ENCODE data around the gene KCNK3.
"Not testable (repeated sequence)": the region's sequence is repeated elsewhere in the genome, so short reads cannot be mapped to it uniquely, and the experiment has no call there.

The KCNK3 gene

DNA sequence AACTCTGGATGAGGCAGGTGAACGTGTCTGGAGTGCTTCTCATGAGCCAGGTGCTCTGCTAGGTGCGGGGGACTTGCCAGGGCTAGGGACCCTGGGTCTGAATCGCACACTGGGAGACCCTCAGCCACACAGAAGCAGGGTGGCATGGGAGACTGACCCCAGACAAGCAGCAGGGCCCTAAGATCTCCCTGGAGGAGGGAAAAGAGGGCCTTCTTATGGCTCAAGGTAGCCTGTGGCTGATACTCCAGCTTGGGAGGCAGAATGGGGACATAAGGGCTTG is 38.5 kb upstream of the KCNK3 start:
- CTCF ChIA-PET: no interaction called here

DNA sequence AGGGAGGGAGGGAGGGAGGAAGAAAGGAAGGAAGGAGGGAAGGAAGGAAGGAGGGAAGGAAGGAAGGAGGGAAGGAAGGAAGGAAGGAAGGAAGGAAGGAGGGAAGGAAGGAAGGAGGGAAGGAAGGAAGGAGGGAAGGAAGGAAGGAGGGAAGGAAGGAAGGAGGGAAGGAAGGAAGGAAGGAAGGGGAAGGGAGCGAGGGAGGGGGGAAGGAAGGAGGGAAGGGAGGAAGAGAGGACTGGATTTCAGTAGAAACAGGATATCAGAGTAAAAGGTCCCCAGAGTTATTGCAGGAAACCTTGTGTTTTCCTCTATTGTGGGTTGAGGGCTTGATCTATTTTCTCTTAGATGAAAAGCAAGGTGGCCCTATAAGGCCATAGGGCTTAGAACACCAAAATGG is 37.4 kb upstream of the KCNK3 start:
- H3K4me3 Mint-ChIP-seq, H3K27ac Mint-ChIP-seq, H3K36me3 Mint-ChIP-seq, H3K9me3 Mint-ChIP-seq, DNase-seq, CTCF ChIA-PET, H3K4me1 Mint-ChIP-seq: not testable (repeated sequence)
- peaks cover 16% of the 10 kb centered on the region for H3K27me3 Mint-ChIP-seq

More for the DNA sequence above, 38.5 kb upstream of the KCNK3 start:
- no peak overlapping the region for H3K27ac Mint-ChIP-seq
- peaks cover 12% of the 10 kb centered on the region for H3K27me3 Mint-ChIP-seq
- H3K9me3 Mint-ChIP-seq: no peaks in the 10 kb centered on the region
- no peaks in the 10 kb centered on the region for H3K4me1 Mint-ChIP-seq
- H3K4me3 Mint-ChIP-seq: no peak overlapping the region
- H3K36me3 Mint-ChIP-seq: no peaks in the 10 kb centered on the region
- no peak for DNase-seq

- CTCF ChIA-PET: no interaction called here
- H3K9me3 Mint-ChIP-seq: peaks cover 8% of the 10 kb centered on the region
- no peak overlapping the region for H3K4me3 Mint-ChIP-seq
- H3K27ac Mint-ChIP-seq: no peak overlapping the region
- no peak for DNase-seq
- H3K27me3 Mint-ChIP-seq: peaks cover 18% of the 10 kb centered on the region
- H3K4me1 Mint-ChIP-seq: no peaks in the 10 kb centered on the region
- no peaks in the 10 kb centered on the region for H3K36me3 Mint-ChIP-seq
Observed at GRCh38 chr2:26655611-26656195, 36.8 kb upstream of the KCNK3 start.

DNA sequence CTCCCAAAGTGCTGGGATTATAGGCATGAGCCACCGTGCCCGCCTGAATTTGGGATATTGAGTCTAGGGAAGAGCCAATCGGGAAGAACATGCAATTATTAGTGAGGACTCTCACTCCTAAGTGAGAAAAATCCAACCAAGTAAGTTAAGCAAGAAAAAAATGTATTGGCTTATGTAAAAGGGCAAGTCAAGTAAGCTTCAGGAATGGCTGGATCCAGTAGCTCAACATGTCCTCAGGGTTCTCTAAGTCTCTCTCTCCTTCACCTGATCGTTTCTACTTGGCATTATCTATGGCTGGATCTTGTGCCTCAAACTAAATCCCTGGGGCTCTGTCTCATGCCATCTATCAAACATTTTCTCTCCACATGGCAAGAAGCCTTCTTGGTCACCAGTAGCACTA is 35.3 kb upstream of the KCNK3 start:
- Mint-ChIP-seq H3K4me3 (no peak overlapping the region), H3K9me3 (peaks cover 10% of the 10 kb centered on the region), H3K4me1 (no peaks in the 10 kb centered on the region), H3K27me3 (peaks cover 26% of the 10 kb centered on the region), H3K27ac (no peak overlapping the region), H3K36me3 (no peaks in the 10 kb centered on the region)
- CTCF ChIA-PET: no interaction called here
- DNase-seq: no peak

- H3K27ac Mint-ChIP-seq: no peak overlapping the region
- no peak overlapping the region for H3K4me3 Mint-ChIP-seq
- H3K4me1 Mint-ChIP-seq: no peaks in the 10 kb centered on the region
- H3K27me3 Mint-ChIP-seq: peaks cover 20% of the 10 kb centered on the region
- CTCF ChIA-PET: no interaction called here
- no peak for DNase-seq
- no peaks in the 10 kb centered on the region for H3K36me3 Mint-ChIP-seq
- H3K9me3 Mint-ChIP-seq: peaks cover 10% of the 10 kb centered on the region
Observed at GRCh38 chr2:26658691-26659346, 33.7 kb upstream of the KCNK3 start.

- CTCF ChIA-PET: no interaction called here
- H3K4me3 Mint-ChIP-seq: no peak overlapping the region
- no peaks in the 10 kb centered on the region for H3K4me1 Mint-ChIP-seq
- DNase-seq: no peak
- peaks cover 20% of the 10 kb centered on the region for H3K27me3 Mint-ChIP-seq
- peaks cover 10% of the 10 kb centered on the region for H3K9me3 Mint-ChIP-seq
- no peak overlapping the region for H3K27ac Mint-ChIP-seq
- no peaks in the 10 kb centered on the region for H3K36me3 Mint-ChIP-seq
Observed at GRCh38 chr2:26660363-26660962, 32.1 kb upstream of the KCNK3 start.

- H3K27ac Mint-ChIP-seq, H3K4me3 Mint-ChIP-seq, H3K4me1 Mint-ChIP-seq, CTCF ChIA-PET, H3K9me3 Mint-ChIP-seq, DNase-seq, H3K36me3 Mint-ChIP-seq: not testable (repeated sequence)
- peaks cover 32% of the 10 kb centered on the region for H3K27me3 Mint-ChIP-seq
Observed at GRCh38 chr2:26665296-26665695, 27.2 kb upstream of the KCNK3 start.

DNA sequence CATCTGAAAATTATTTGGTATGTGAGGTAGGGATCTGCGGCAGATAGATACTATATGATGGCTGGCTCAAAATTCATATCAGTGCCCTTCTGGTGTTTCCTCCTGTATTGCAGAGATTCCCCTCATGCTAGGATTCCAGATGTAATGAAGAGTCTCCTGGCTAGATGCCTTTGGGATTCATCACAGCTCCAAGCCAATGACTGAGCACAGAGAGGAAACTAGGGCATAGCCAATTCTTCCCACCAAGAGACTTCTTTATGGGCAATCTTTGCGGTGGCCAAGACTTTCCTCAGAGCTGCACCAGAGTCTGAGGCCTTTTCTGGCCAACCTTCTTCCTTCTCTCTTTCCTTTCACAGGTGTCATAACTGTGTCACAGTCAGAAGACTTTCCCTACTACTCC is 25.9 kb upstream of the KCNK3 start:
- Mint-ChIP-seq H3K4me3 (no peak overlapping the region), H3K27me3 (peaks cover 33% of the 10 kb centered on the region), H3K36me3 (no peaks in the 10 kb centered on the region), H3K9me3 (no peaks in the 10 kb centered on the region), H3K4me1 (no peaks in the 10 kb centered on the region), H3K27ac (no peak overlapping the region)
- CTCF ChIA-PET: no interaction called here
- DNase-seq: no peak

- Mint-ChIP-seq H3K9me3 (no peaks in the 10 kb centered on the region), H3K4me3 (no peak overlapping the region), H3K27ac (no peak overlapping the region), H3K4me1 (no peaks in the 10 kb centered on the region), H3K27me3 (peaks cover 41% of the 10 kb centered on the region), H3K36me3 (no peaks in the 10 kb centered on the region)
- CTCF ChIA-PET: no interaction called here
- DNase-seq: no peak
Observed at GRCh38 chr2:26668041-26668440, 24.5 kb upstream of the KCNK3 start.

DNA sequence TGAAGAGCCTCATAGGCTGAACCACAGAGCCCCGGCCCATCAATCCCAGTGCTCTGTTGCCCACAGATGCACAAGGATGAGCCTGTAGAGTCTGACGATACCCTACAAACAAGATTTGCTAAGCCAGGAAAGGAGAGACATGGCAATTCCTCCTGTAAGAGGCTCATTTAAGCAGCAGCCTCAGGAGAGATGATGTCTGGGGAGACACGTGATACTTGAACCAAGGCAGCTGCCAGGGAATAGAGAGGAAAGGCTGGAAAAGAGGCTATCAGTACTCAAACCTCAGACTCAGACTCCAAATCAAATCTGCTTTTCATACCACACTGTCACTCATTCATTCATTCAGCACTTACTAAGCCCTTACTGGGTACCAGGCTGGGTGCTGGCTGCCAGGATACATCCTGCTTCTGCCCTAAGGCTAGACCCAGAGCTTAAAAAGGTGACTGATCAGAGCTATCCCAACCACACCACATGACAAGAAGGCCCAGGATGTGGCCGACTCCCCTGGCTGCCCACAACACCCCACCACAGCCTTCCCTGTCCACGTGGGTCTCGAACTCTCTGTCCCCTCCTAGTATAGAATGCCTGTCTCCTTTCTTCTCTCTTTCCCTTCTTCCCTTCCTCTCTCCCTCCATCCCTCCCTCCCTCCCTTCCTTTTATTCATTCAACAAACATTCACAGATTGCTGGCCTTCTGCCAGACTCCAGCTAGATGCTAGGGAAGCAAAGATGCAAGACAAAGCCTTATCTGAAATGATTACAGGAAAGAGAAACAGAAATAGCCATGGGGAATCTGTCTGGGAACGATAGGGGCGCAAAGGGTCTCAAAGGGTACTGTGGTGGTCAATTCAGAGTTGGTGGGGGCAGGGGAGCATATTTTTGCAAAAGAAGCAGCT is 23.4 kb upstream of the KCNK3 start:
- Mint-ChIP-seq H3K27me3 (peaks cover 41% of the 10 kb centered on the region), H3K36me3 (no peaks in the 10 kb centered on the region), H3K4me3 (no peak overlapping the region), H3K27ac (no peak overlapping the region), H3K4me1 (no peaks in the 10 kb centered on the region), H3K9me3 (no peaks in the 10 kb centered on the region)
- DNase-seq: no peak
- CTCF ChIA-PET: no interaction called here

DNA sequence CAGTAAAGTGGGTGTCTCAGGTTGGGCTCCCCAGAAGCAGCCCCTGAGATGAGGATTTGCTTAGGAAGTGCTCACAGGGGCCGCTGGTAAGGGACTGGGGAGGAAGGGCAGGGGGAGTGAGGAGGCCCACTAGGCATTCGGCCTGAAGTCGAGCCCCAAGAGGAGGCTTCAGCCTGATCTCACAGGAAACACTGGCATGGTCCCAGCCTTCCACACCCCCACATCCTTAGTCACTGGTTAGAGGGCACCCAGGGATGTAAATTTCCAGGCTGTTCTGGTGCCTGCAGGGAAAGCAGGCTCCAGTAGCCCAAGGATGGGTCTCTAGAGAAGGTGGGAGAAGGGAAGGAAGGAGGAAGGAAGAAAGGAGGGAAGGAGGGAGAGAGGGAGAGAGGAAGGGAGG is 22.4 kb upstream of the KCNK3 start:
- H3K9me3 Mint-ChIP-seq: no peaks in the 10 kb centered on the region
- H3K36me3 Mint-ChIP-seq: no peaks in the 10 kb centered on the region
- DNase-seq: no peak
- peaks cover 45% of the 10 kb centered on the region for H3K27me3 Mint-ChIP-seq
- no peak overlapping the region for H3K27ac Mint-ChIP-seq
- H3K4me3 Mint-ChIP-seq: no peak overlapping the region
- CTCF ChIA-PET: no interaction called here
- no peaks in the 10 kb centered on the region for H3K4me1 Mint-ChIP-seq

DNA sequence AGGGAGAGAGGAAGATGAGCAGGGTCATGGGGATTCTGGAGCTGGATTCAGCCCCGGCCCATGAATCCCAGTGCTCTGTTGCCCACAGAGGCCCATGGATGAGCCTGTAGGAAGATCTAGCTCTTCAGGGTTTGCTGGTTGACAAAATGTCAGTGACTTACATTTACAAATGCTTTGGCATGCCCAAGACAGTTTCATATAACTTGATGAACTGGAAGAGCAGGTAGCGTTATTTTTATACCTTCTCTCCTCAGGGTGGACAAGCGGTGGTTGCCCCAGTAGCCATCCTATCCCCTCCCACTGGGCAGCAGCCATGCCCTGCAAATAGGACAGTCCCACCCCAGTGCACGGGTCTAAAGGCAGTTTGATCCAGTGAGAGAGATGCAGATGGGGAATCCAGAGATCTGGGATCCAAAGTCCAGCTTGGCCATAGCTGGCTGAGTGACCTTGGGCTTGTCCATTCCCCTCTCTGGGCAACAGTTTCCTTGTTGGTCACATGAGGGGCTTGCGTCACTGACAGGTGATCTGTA is 21.5 kb upstream of the KCNK3 start:
- CTCF ChIA-PET: no interaction called here
- Mint-ChIP-seq H3K27me3 (peaks cover 45% of the 10 kb centered on the region), H3K4me1 (no peaks in the 10 kb centered on the region), H3K4me3 (no peak overlapping the region), H3K9me3 (no peaks in the 10 kb centered on the region), H3K36me3 (no peaks in the 10 kb centered on the region), H3K27ac (no peak overlapping the region)
- DNase-seq: no peak

- no peak for DNase-seq
- Mint-ChIP-seq H3K4me3 (no peak overlapping the region), H3K27ac (no peak overlapping the region), H3K9me3 (no peaks in the 10 kb centered on the region), H3K27me3 (peaks cover 45% of the 10 kb centered on the region), H3K36me3 (no peaks in the 10 kb centered on the region), H3K4me1 (no peaks in the 10 kb centered on the region)
- CTCF ChIA-PET: no interaction called here
Observed at GRCh38 chr2:26671691-26672090, 20.8 kb upstream of the KCNK3 start.

GRCh38 chr2:26672112-26672817 is 20.3 kb upstream of the KCNK3 start:
- H3K9me3 Mint-ChIP-seq: no peaks in the 10 kb centered on the region
- no peak for DNase-seq
- H3K4me3 Mint-ChIP-seq: no peak overlapping the region
- H3K36me3 Mint-ChIP-seq: no peaks in the 10 kb centered on the region
- no peak overlapping the region for H3K27ac Mint-ChIP-seq
- CTCF ChIA-PET: no interaction called here
- H3K27me3 Mint-ChIP-seq: peaks cover 45% of the 10 kb centered on the region
- no peaks in the 10 kb centered on the region for H3K4me1 Mint-ChIP-seq

Measured in activated naive CD4-positive, alpha-beta T cell treated with anti-CD3 and anti-CD28 coated beads, Interleukin-2, amount 10 ng/mL, durations not matched to agents 7 days and 5 days (primary cell).